Measurements from ENCODE around the gene DNAJC6. TPM values are rescaled to one million over a fixed set of nuclear protein-coding genes. Genes with fewer than 3 reads are reported as not detected.

DNAJC6 gene
- polyA plus RNA-seq, 1 donor (not counting 4 experiments of a cell fraction or from before 2014, with no cell fraction given), result 7.7 TPM

GRCh38 chr1:65425697-65426096 lies 116.4 kb downstream of the DNAJC6 start:
- H3K4me2 ChIP-seq (ENCODE audit: control insufficient read depth, extremely low read depth, insufficient read depth, low read depth, low read length), result peak overlapping the region; percentile 34
- H4K20me1 ChIP-seq (ENCODE audit: control insufficient read depth, extremely low read depth, insufficient read depth, low read length), result no peaks in the 10 kb centered on the region
- H2AFZ ChIP-seq (ENCODE audit: control insufficient read depth, low read length), result no peak overlapping the region
- H3K4me1 ChIP-seq (ENCODE audit: control insufficient read depth, extremely low read depth, insufficient read depth, low read length), result peaks cover 63% of the 10 kb centered on the region
- TF ChIP-seq EZH2 (IDR thresholded peaks at IDR 0.05; ENCODE audit: low read length), result no peak
- TF ChIP-seq, protein P1, sequence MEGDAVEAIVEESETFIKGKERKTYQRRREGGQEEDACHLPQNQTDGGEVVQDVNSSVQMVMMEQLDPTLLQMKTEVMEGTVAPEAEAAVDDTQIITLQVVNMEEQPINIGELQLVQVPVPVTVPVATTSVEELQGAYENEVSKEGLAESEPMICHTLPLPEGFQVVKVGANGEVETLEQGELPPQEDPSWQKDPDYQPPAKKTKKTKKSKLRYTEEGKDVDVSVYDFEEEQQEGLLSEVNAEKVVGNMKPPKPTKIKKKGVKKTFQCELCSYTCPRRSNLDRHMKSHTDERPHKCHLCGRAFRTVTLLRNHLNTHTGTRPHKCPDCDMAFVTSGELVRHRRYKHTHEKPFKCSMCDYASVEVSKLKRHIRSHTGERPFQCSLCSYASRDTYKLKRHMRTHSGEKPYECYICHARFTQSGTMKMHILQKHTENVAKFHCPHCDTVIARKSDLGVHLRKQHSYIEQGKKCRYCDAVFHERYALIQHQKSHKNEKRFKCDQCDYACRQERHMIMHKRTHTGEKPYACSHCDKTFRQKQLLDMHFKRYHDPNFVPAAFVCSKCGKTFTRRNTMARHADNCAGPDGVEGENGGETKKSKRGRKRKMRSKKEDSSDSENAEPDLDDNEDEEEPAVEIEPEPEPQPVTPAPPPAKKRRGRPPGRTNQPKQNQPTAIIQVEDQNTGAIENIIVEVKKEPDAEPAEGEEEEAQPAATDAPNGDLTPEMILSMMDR (optimal IDR thresholded peaks at IDR 0.05 in 1 of 3, IDR thresholded peaks at IDR 0.05 in 1 of 3, conservative IDR thresholded peaks at IDR 0.05 in 1 of 3; ENCODE audit: extremely low read depth in 1 of 3, insufficient read depth in 2 of 3, low read length in 3 of 3), result no peak
- H3K9me1 ChIP-seq (ENCODE audit: control insufficient read depth, extremely low read depth, insufficient read depth, low read length), result no peaks in the 10 kb centered on the region
- no peak for DNase-seq (ENCODE audit: low read depth, low spot score)
- H3K79me2 ChIP-seq (ENCODE audit: control insufficient read depth, insufficient read depth, low read length), result peaks cover 43% of the 10 kb centered on the region
- peak overlapping the region; percentile 96 for H3K27ac ChIP-seq (ENCODE audit: control insufficient read depth, insufficient read depth, low read length)
- H3K36me3 ChIP-seq (ENCODE audit: control insufficient read depth in 2 of 2, extremely low read depth in 1 of 2, insufficient read depth in 2 of 2, low read length in 2 of 2), result peaks cover 7 to 11% of the 10 kb centered on the region in 2 experiments
- H3K4me3 ChIP-seq (ENCODE audit: control insufficient read depth in 2 of 3, extremely low read depth in 1 of 3, insufficient read depth in 2 of 3, low read depth in 1 of 3, low read length in 3 of 3), result no peak overlapping the region
- no peak overlapping the region for H3K9ac ChIP-seq (ENCODE audit: control insufficient read depth, extremely low read depth, insufficient read depth, low read length)
- H3K9me3 ChIP-seq (ENCODE audit: control insufficient read depth, low read depth, low read length), result no peaks in the 10 kb centered on the region
- peak; percentile 87 for FAIRE-seq
- H3K27me3 ChIP-seq (ENCODE audit: control insufficient read depth, extremely low read depth, insufficient read depth, low read length), result no peaks in the 10 kb centered on the region
- dilution Hi-C loops (cut with MboI; ENCODE audit: extremely low pct_ligation_motif_present, low sequenced_read_pairs), result no loop called here

- no peak overlapping the region for H3K4me3 ChIP-seq (ENCODE audit: control insufficient read depth in 2 of 3, extremely low read depth in 1 of 3, insufficient read depth in 2 of 3, low read depth in 1 of 3, low read length in 3 of 3)
- no peak overlapping the region for H3K4me2 ChIP-seq (ENCODE audit: control insufficient read depth, extremely low read depth, insufficient read depth, low read depth, low read length)
- peaks cover 26% of the 10 kb centered on the region for H3K79me2 ChIP-seq (ENCODE audit: control insufficient read depth, insufficient read depth, low read length)
- H4K20me1 ChIP-seq (ENCODE audit: control insufficient read depth, extremely low read depth, insufficient read depth, low read length), result no peaks in the 10 kb centered on the region
- H3K9ac ChIP-seq (ENCODE audit: control insufficient read depth, extremely low read depth, insufficient read depth, low read length), result no peak overlapping the region
- no peaks in the 10 kb centered on the region for H3K9me1 ChIP-seq (ENCODE audit: control insufficient read depth, extremely low read depth, insufficient read depth, low read length)
- H3K27ac ChIP-seq (ENCODE audit: control insufficient read depth, insufficient read depth, low read length), result peak overlapping the region; percentile 73
- H3K4me1 ChIP-seq (ENCODE audit: control insufficient read depth, extremely low read depth, insufficient read depth, low read length), result peaks cover 43% of the 10 kb centered on the region
- dilution Hi-C loops (cut with MboI; ENCODE audit: extremely low pct_ligation_motif_present, low sequenced_read_pairs), result no loop called here
- DNase-seq (ENCODE audit: low read depth, low spot score), result no peak
- H3K27me3 ChIP-seq (ENCODE audit: control insufficient read depth, extremely low read depth, insufficient read depth, low read length), result no peaks in the 10 kb centered on the region
- H2AFZ ChIP-seq (ENCODE audit: control insufficient read depth, low read length), result no peak overlapping the region
- H3K36me3 ChIP-seq (ENCODE audit: control insufficient read depth in 2 of 2, extremely low read depth in 1 of 2, insufficient read depth in 2 of 2, low read length in 2 of 2), result peaks cover 12 to 17% of the 10 kb centered on the region in 2 experiments
- TF ChIP-seq EZH2 (IDR thresholded peaks at IDR 0.05; ENCODE audit: low read length), result no peak
- TF ChIP-seq, protein P1 (optimal IDR thresholded peaks at IDR 0.05 in 1 of 3, IDR thresholded peaks at IDR 0.05 in 1 of 3, conservative IDR thresholded peaks at IDR 0.05 in 1 of 3; ENCODE audit: extremely low read depth in 1 of 3, insufficient read depth in 2 of 3, low read length in 3 of 3), result no peak
- no peak for FAIRE-seq
- no peaks in the 10 kb centered on the region for H3K9me3 ChIP-seq (ENCODE audit: control insufficient read depth, low read depth, low read length)
Measured at GRCh38 chr1:65429078-65429477, 119.7 kb downstream of the DNAJC6 start.

Measured in keratinocyte (primary cell).